Occipital lobe (tissue), 2 donors: ENCODE results near the gene MCEE. TPM values are rescaled to one million over a fixed set of nuclear protein-coding genes. Genes with fewer than 3 reads are reported as not detected.

ENCODE experiments used
- small RNA-seq: library from RNA; depleted of rRNA; stranded (forward); fragments of <200 nt; gene quantifications from one replicate; pipeline ENCODE3, GENCODE V24; 2014
- total RNA-seq: library from RNA; depleted of rRNA; stranded (reverse); fragments of >200 nt; gene quantifications from one replicate; pipeline ENCODE4 v1.2.3, GENCODE V29; 2014

The MCEE gene
- total RNA-seq, 1 donor from 2014 or later, result 10.3 TPM

Small RNA genes within 50 kb of the gene (small RNA-seq; reads per million reads assigned to genes)
- gene AC007881.1, result not detected

Other genes with a start within 250 kb of the MCEE start
- 0.31 TPM for gene VAX2, start 229.7 kb downstream of the MCEE start, total RNA-seq
- gene ATP6V1B1, start 194.3 kb downstream of the MCEE start, total RNA-seq, result not detected
- 0.62 TPM for gene ANKRD53, start 151.6 kb downstream of the MCEE start, total RNA-seq
- gene TEX261, start 135.4 kb downstream of the MCEE start, total RNA-seq, result 18.1 TPM
- gene NAGK, start 61.6 kb downstream of the MCEE start, total RNA-seq, result 34.0 TPM
- 28.9 TPM for gene MPHOSPH10, start 405 bp upstream of the MCEE start, total RNA-seq
- gene PAIP2B, start 96.9 kb upstream of the MCEE start, total RNA-seq, result 19.0 TPM
- gene ZNF638, start 201.6 kb upstream of the MCEE start, total RNA-seq, result 399 TPM